NK-92 (cell line): ENCODE measurements around the gene PDGFD.

ENCODE experiments used
- DNase-seq: peaks from one replicate; lab custom pipeline; 2025; ENCODE audit not compliant: unreplicated experiment; lab: John Stamatoyannopoulos, UW

The PDGFD gene

GRCh38 chr11:103924166-103925013 is 239.6 kb downstream of the PDGFD start:
- DNase-seq: no peak

GRCh38 chr11:103923451-103923931 is 240.5 kb downstream of the PDGFD start:
- no peak for DNase-seq

- DNase-seq: no peak
These were observed 243.0 kb downstream of the PDGFD start for GRCh38 chr11:103920933-103921332.

GRCh38 chr11:103920449-103920848 is 243.5 kb downstream of the PDGFD start:
- no peak for DNase-seq

- DNase-seq: no peak
These were observed 253.2 kb downstream of the PDGFD start for GRCh38 chr11:103910721-103911120.

- DNase-seq: no peak
These were observed 256.1 kb downstream of the PDGFD start for GRCh38 chr11:103907548-103908455.

GRCh38 chr11:103907136-103907535 is 256.8 kb downstream of the PDGFD start:
- DNase-seq: no peak

GRCh38 chr11:103906291-103906867 is 257.6 kb downstream of the PDGFD start:
- no peak for DNase-seq

- DNase-seq: no peak
These were observed 259.7 kb downstream of the PDGFD start for GRCh38 chr11:103904324-103904667.

GRCh38 chr11:103903621-103904323 is 260.2 kb downstream of the PDGFD start:
- no peak for DNase-seq

- DNase-seq: no peak
These were observed 261.0 kb downstream of the PDGFD start for GRCh38 chr11:103902994-103903393.

GRCh38 chr11:103901656-103902055 is 262.3 kb downstream of the PDGFD start:
- DNase-seq: no peak

- no peak for DNase-seq
These were observed 265.2 kb downstream of the PDGFD start for GRCh38 chr11:103898577-103899336.

- no peak for DNase-seq
These were observed 265.9 kb downstream of the PDGFD start for GRCh38 chr11:103898065-103898464.

GRCh38 chr11:103897160-103897936 is 266.6 kb downstream of the PDGFD start:
- DNase-seq: no peak

- DNase-seq: no peak
These were observed 268.8 kb downstream of the PDGFD start for GRCh38 chr11:103895106-103895505.

GRCh38 chr11:103894673-103895072 is 269.3 kb downstream of the PDGFD start:
- DNase-seq: no peak

GRCh38 chr11:103894034-103894433 is 269.9 kb downstream of the PDGFD start:
- no peak for DNase-seq

GRCh38 chr11:103893371-103893770 is 270.6 kb downstream of the PDGFD start:
- DNase-seq: no peak
